ENCODE data around the gene TRAPPC11.

DNA sequence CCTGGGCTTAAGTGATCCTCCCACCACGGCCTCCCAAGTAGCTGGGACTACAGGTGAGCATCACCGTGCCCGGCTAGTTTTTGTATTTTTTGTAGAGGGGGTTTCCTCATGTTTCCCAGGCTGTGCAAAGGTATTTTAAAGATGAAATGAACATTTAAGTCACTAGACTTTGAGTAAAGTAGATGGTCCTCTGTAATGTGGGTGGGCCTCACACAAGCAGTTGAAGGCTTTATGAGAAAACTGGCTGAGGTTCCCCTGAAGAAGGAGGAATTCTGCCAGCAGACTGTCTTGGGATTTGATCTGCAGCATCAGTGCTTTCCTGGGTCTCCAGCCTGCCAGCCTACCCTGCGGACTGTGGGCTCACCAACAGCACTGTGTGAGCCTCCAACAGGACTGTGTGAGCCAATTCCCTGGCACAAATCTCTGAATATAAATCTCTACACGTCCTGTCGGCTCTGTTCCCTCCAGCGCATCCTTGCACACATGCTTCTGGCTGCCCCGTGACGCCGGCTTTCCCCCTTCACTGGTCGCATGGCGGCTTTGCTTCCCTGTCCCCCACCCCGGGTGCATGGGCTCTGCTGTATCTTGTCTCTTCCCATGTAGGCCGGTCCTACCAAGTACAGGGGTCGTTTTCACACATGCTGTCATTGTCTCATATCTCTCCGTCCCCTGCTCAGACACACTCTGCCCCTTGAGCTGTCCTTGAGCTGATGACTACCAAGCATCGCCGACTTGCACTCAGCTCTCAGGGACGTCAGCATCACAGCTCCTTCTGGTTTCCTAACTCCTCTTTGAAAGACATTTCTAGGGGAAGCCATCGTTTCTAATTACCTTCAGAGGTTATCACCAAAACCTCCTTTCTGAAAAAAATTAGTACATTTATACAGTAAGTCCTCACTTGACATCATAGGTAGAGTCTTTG lies 46.5 kb upstream of the TRAPPC11 start:
- TF ChIP-seq, protein P1, sequence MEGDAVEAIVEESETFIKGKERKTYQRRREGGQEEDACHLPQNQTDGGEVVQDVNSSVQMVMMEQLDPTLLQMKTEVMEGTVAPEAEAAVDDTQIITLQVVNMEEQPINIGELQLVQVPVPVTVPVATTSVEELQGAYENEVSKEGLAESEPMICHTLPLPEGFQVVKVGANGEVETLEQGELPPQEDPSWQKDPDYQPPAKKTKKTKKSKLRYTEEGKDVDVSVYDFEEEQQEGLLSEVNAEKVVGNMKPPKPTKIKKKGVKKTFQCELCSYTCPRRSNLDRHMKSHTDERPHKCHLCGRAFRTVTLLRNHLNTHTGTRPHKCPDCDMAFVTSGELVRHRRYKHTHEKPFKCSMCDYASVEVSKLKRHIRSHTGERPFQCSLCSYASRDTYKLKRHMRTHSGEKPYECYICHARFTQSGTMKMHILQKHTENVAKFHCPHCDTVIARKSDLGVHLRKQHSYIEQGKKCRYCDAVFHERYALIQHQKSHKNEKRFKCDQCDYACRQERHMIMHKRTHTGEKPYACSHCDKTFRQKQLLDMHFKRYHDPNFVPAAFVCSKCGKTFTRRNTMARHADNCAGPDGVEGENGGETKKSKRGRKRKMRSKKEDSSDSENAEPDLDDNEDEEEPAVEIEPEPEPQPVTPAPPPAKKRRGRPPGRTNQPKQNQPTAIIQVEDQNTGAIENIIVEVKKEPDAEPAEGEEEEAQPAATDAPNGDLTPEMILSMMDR (IDR thresholded peaks at IDR 0.05): no peak
- TF ChIP-seq POLR2A (IDR thresholded peaks at IDR 0.05) (no peak), EP300 (IDR thresholded peaks at IDR 0.05) (no peak), POLR2AphosphoS5 (IDR thresholded peaks at IDR 0.05) (no peak)

All from suprapubic skin (tissue), 4 donors.